Neuronal stem cell (in vitro differentiated cells): Measurements from ENCODE around the gene HS6ST3.
"Not testable (repeated sequence)": the region's sequence is repeated elsewhere in the genome, so short reads cannot be mapped to it uniquely, and the experiment has no call there.

Source experiments
- DNase-seq: peaks from one replicate; pipeline ENCODE4 v3.0.0-alpha.2; 2013; ENCODE audit warnings: low spot score
- H2AFZ ChIP-seq: one replicate; pipeline ENCODE4 v1.6.1; 2013; ENCODE audit warnings: mild to moderate bottlenecking, low read length, inconsistent platforms
- H2AK5ac ChIP-seq: 2 replicates; pipeline ENCODE4 v1.6.1; 2013; ENCODE audit warnings: low read depth, mild to moderate bottlenecking, inconsistent platforms, low read length, moderate library complexity, mixed read lengths
- H2BK120ac ChIP-seq: 2 replicates; pipeline ENCODE4 v1.6.1; 2013; ENCODE audit warnings: low read depth, mild to moderate bottlenecking, inconsistent platforms, low read length, moderate library complexity, mixed read lengths
- H2BK12ac ChIP-seq: one replicate; pipeline ENCODE4 v1.6.1; 2013; ENCODE audit warnings: low read length, inconsistent platforms
- H2BK15ac ChIP-seq: 2 replicates; pipeline ENCODE4 v1.6.1; 2013; ENCODE audit warnings: mild to moderate bottlenecking, low read length, inconsistent platforms, mixed read lengths
- H2BK5ac ChIP-seq: one replicate; pipeline ENCODE4 v1.6.1; 2013; ENCODE audit warnings: inconsistent platforms, mild to moderate bottlenecking, low read length, moderate library complexity
- H3K14ac ChIP-seq: one replicate; pipeline ENCODE4 v1.6.1; 2013; ENCODE audit warnings: low read length, inconsistent platforms
- H3K18ac ChIP-seq: 2 replicates; pipeline ENCODE4 v1.6.1; 2013; ENCODE audit warnings: low read length, inconsistent platforms
- H3K23ac ChIP-seq: 2 replicates; pipeline ENCODE4 v1.6.1; 2013; ENCODE audit warnings: low read depth, mild to moderate bottlenecking, mixed read lengths, low read length, inconsistent platforms; ENCODE audit not compliant: poor library complexity
- H3K27ac ChIP-seq: replicated peaks from 3 replicates; pipeline ENCODE4 v1.5.1; 2013; ENCODE audit warnings: low read length, inconsistent platforms
- H3K27me3 ChIP-seq, 3 experiments: 2 replicates each; pipeline ENCODE4 v1.6.1; 2013; ENCODE audit warnings: low read length in 3 of 3, mild to moderate bottlenecking in 2 of 3, inconsistent platforms in 1 of 3, low read depth in 1 of 3, mixed read lengths in 1 of 3, moderate library complexity in 1 of 3; ENCODE audit not compliant: control insufficient read depth in 3 of 3, insufficient read depth in 3 of 3
- H3K36me3 ChIP-seq, 2 donors: replicated peaks in 1 of 2; 2 replicates each; pipeline ENCODE4 v1.6.1; 2013; ENCODE audit warnings: low read length in 2 of 2; ENCODE audit not compliant: control insufficient read depth in 2 of 2, insufficient read depth in 2 of 2
- H3K4ac ChIP-seq: 2 replicates; pipeline ENCODE4 v1.6.1; 2013; ENCODE audit warnings: inconsistent platforms, mild to moderate bottlenecking, low read length, moderate library complexity
- H3K4me1 ChIP-seq, 2 donors: 1 replicate in 1 of 2; 2 replicates in 1 of 2; pipeline ENCODE4 v1.6.1; 2013; ENCODE audit warnings: low read length in 2 of 2, low read depth in 1 of 2; ENCODE audit not compliant: control insufficient read depth in 2 of 2, insufficient read depth in 1 of 2
- H3K4me2 ChIP-seq: one replicate; pipeline ENCODE4 v1.6.1; 2013; ENCODE audit warnings: mild to moderate bottlenecking, low read length, inconsistent platforms; ENCODE audit not compliant: insufficient read depth, poor library complexity, severe bottlenecking
- H3K4me3 ChIP-seq, 2 donors: 2 replicates each; pipeline ENCODE4 v1.5.1; 2013; ENCODE audit warnings: low read length in 2 of 2, mild to moderate bottlenecking in 2 of 2, inconsistent platforms in 1 of 2, moderate library complexity in 1 of 2
- H3K79me1 ChIP-seq: one replicate; pipeline ENCODE4 v1.6.1; 2013; ENCODE audit warnings: low read depth, mild to moderate bottlenecking, inconsistent platforms, low read length, moderate library complexity
- H3K9ac ChIP-seq: one replicate; pipeline ENCODE4 v1.6.1; 2013; ENCODE audit warnings: mild to moderate bottlenecking, low read depth, low read length, inconsistent platforms; ENCODE audit not compliant: poor library complexity
- H3K9me3 ChIP-seq, 2 donors: replicated peaks in 1 of 2; 2 replicates each; pipeline versions ENCODE3 to v1.6.1; 2013; ENCODE audit warnings: low read length in 2 of 2, mild to moderate bottlenecking in 2 of 2, inconsistent platforms in 1 of 2, low read depth in 1 of 2, mixed read lengths in 1 of 2, moderate library complexity in 1 of 2; ENCODE audit not compliant: control insufficient read depth in 2 of 2, insufficient read depth in 1 of 2
- H4K8ac ChIP-seq: one replicate; pipeline ENCODE4 v1.6.1; 2013; ENCODE audit warnings: low read depth, mild to moderate bottlenecking, inconsistent platforms, low read length, moderate library complexity
- H4K91ac ChIP-seq: one replicate; pipeline ENCODE4 v1.6.1; 2013; ENCODE audit warnings: low read length, low read depth, mild to moderate bottlenecking, inconsistent platforms; ENCODE audit not compliant: poor library complexity
- WGBS, 2 donors: extraction: QIAGEN DNeasy Blood & Tissue Kit; methylation state at CpG; one replicate each; pipeline ENCODE4 v1.1.7; 2013; ENCODE audit warnings: missing lambda C conversion rate in 2 of 2, mixed read lengths in 1 of 2; ENCODE audit not compliant: insufficient read length in 2 of 2, insufficient replicate concordance in 1 of 2; ENCODE audit errors: extremely low coverage in 2 of 2; 5-methylcytosine and 5-hydroxymethylcytosine counted together

HS6ST3 gene

DNA sequence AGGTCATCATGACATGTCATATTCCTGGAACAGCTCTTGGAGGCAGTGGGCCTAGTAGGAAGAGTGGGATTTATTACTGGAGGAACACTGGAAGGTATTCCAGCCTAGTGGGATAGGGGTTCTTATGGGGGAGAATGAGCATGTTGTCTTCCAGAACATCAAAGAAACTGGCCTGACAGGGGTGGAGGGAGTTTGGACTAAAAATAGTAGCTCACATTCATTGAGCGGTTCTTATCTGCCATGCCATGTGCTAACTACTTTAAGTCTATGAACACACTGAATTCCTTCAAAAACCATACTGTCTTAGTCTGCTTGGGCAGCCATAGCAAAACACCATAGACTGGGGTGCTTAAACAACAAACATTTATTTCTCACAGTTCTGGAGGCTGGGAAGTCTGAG is 413.6 kb downstream of the HS6ST3 start:
- no peaks in the 10 kb centered on the region for H3K79me1 ChIP-seq
- no peak overlapping the region for H2BK15ac ChIP-seq
- no peak overlapping the region for H3K4ac ChIP-seq
- no peak overlapping the region for H4K91ac ChIP-seq
- H2BK12ac ChIP-seq: no peak overlapping the region
- H2AFZ ChIP-seq: no peak overlapping the region
- no peaks in the 10 kb centered on the region for H3K27me3 ChIP-seq
- H3K36me3 ChIP-seq: no peaks in the 10 kb centered on the region
- no peaks in the 10 kb centered on the region for H3K9me3 ChIP-seq
- no peak overlapping the region for H2BK5ac ChIP-seq
- no peak for DNase-seq
- WGBS, 2 donors: no CpG with 5 or more reads among the region's 1 CpG
- no peak overlapping the region for H3K18ac ChIP-seq
- H4K8ac ChIP-seq: no peak overlapping the region
- H3K4me2 ChIP-seq: no peak overlapping the region
- H3K23ac ChIP-seq: no peak overlapping the region
- no peak overlapping the region for H2AK5ac ChIP-seq
- H2BK120ac ChIP-seq: no peak overlapping the region
- no peaks in the 10 kb centered on the region for H3K4me1 ChIP-seq
- H3K14ac ChIP-seq: no peak overlapping the region
- H3K4me3 ChIP-seq: no peak overlapping the region
- H3K9ac ChIP-seq: no peak overlapping the region
- no peak overlapping the region for H3K27ac ChIP-seq

DNA sequence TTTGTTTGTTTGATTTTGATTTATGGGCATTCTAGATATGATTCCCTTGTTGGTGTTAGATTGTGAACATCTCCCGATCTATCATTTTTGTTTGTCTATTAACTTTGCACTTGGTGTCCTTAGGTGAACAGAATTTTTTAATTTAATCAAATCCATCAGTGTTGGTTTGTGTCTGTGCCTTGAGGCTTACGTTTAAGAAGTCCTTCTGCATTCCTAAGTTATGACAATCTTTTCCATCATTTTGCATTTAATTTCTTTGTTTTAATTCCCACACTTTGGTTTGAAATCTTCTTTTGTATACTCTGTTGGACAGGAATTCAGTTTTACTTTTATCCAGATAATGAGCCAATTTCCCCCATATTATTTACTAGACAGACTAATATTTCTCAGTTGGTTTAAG is 421.7 kb downstream of the HS6ST3 start:
- no peak overlapping the region for H3K4me3 ChIP-seq
- no peaks in the 10 kb centered on the region for H3K4me1 ChIP-seq
- H3K79me1 ChIP-seq: no peaks in the 10 kb centered on the region
- WGBS, 2 donors: no CpG with 5 or more reads among the region's 2 CpGs
- no peaks in the 10 kb centered on the region for H3K9me3 ChIP-seq
- H2BK5ac ChIP-seq: no peak overlapping the region
- H3K14ac ChIP-seq: no peak overlapping the region
- no peak overlapping the region for H2BK12ac ChIP-seq
- no peak overlapping the region for H2BK15ac ChIP-seq
- no peak overlapping the region for H3K9ac ChIP-seq
- H3K27ac ChIP-seq: no peak overlapping the region
- H2AFZ ChIP-seq: no peak overlapping the region
- no peaks in the 10 kb centered on the region for H3K36me3 ChIP-seq
- DNase-seq: no peak
- no peak overlapping the region for H4K91ac ChIP-seq
- H3K27me3 ChIP-seq: no peaks in the 10 kb centered on the region
- no peak overlapping the region for H3K4ac ChIP-seq
- H3K4me2 ChIP-seq: no peak overlapping the region
- H4K8ac ChIP-seq: no peak overlapping the region
- H2AK5ac ChIP-seq: no peak overlapping the region
- no peak overlapping the region for H3K18ac ChIP-seq
- H2BK120ac ChIP-seq: no peak overlapping the region
- H3K23ac ChIP-seq: no peak overlapping the region

DNA sequence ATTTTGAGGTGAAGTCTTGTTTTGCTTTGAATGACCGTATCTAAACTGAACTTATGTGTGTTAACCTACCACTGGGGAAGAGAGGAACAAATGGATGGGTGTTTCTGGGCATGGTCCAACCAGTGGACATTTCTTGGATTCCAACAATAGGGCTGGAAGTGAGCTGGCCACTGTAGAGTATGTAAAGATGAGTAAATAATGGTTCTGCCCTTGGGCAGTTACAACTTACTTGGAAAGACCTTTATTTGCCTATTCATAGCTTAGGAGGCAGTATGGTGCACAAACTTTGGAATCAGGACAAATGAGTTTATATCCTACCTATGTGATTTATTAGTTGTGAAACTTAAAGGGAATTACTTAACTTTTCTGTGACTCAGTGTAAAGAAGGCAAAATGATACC is 429.5 kb downstream of the HS6ST3 start:
- Histone ChIP-seq H3K23ac (no peak overlapping the region), H3K18ac (no peak overlapping the region), H3K9me3 (no peaks in the 10 kb centered on the region), H3K4me2 (no peak overlapping the region), H2BK15ac (no peak overlapping the region), H3K36me3 (no peaks in the 10 kb centered on the region), H2AFZ (no peak overlapping the region), H3K27ac (no peak overlapping the region), H3K9ac (no peak overlapping the region), H2AK5ac (no peak overlapping the region), H2BK5ac (no peak overlapping the region), H2BK12ac (no peak overlapping the region), H3K14ac (no peak overlapping the region), H4K91ac (no peak overlapping the region), H4K8ac (no peak overlapping the region), H3K4me3 (no peak overlapping the region), H3K27me3 (peaks cover 0 to 1% (median 0%) of the 10 kb centered on the region in 3 experiments), H3K79me1 (no peaks in the 10 kb centered on the region), H3K4me1 (peaks cover 0 to 2% of the 10 kb centered on the region in 2 donors), H3K4ac (no peak overlapping the region), H2BK120ac (no peak overlapping the region)
- no CpG with 5 or more reads among the region's 1 CpG for WGBS, 2 donors
- DNase-seq: no peak

DNA sequence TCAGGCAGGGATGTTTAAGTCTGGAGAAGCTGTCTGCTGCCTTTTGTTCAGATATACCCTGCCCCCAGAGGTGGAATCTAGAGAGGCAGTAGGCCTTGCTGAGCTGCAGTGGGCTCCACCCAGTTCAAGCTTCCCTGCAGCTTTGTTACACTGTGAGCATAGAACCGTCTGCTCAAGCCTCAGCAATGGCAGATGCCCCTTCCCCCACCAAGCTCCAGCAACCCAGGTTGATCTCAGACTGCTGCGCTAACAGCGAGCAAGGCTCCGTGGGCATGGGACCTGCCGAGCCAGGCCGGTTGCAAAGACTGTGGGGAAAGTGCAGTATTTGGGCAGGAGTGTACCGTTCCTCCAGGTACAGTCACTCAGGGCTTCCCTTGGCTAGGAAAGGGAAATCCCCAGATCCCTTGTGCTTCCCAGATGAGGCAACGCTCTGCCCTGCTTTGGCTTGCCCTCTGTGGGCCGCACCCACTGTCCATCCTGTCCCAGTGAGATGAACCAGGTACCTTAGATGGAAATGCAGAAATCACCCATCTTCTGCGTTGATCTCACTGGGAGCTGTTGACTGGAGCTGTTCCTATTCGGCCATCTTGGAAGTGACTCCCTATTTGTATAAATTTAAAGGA is 434.6 kb downstream of the HS6ST3 start:
- H2AFZ ChIP-seq, H3K4me2 ChIP-seq, H3K23ac ChIP-seq, H3K4me1 ChIP-seq, H3K4ac ChIP-seq, H3K27me3 ChIP-seq, H2BK5ac ChIP-seq, H2BK15ac ChIP-seq, H3K27ac ChIP-seq, H2AK5ac ChIP-seq, DNase-seq, H3K4me3 ChIP-seq, H3K36me3 ChIP-seq, H3K9ac ChIP-seq, H3K79me1 ChIP-seq, H3K9me3 ChIP-seq, H2BK120ac ChIP-seq, H4K91ac ChIP-seq: not testable (repeated sequence)
- Histone ChIP-seq H4K8ac (peak overlapping the region; percentile 4), H2BK12ac (peak overlapping the region; percentile 73), H3K14ac (peak overlapping the region; percentile 47), H3K18ac (peak overlapping the region; percentile 70)
- no CpG with 5 or more reads among the region's 11 CpGs for WGBS, 2 donors
